ENCODE data around the gene CAMK2A.
A peak's percentile ranks its signal among the peaks of the same experiment; 100 is the strongest.

CAMK2A gene

GRCh38 chr5:150299571-150300327, 10.2 kb upstream of the CAMK2A start:
- no peak for DNase-seq

- DNase-seq, result no peak
Observed at GRCh38 chr5:150298701-150299451, 9.3 kb upstream of the CAMK2A start.

GRCh38 chr5:150297934-150298595, 8.5 kb upstream of the CAMK2A start:
- no peak for DNase-seq

GRCh38 chr5:150297236-150297890, 7.8 kb upstream of the CAMK2A start:
- DNase-seq, result no peak

- DNase-seq, result no peak
Observed at GRCh38 chr5:150296496-150296895, 6.9 kb upstream of the CAMK2A start.

GRCh38 chr5:150295741-150296486, 6.3 kb upstream of the CAMK2A start:
- no peak for DNase-seq

- DNase-seq, result no peak
Observed at GRCh38 chr5:150295172-150295634, 5.6 kb upstream of the CAMK2A start.

- no peak for DNase-seq
Observed at GRCh38 chr5:150294551-150295071, 5.0 kb upstream of the CAMK2A start.

- peak; percentile 56 for DNase-seq
Observed at GRCh38 chr5:150293091-150293941, 3.7 kb upstream of the CAMK2A start.

- no peak for DNase-seq
Observed at GRCh38 chr5:150291388-150292385, 2.1 kb upstream of the CAMK2A start.

GRCh38 chr5:150288791-150289190, 782 bp downstream of the CAMK2A start:
- DNase-seq, result no peak

GRCh38 chr5:150288361-150288760, 1.2 kb downstream of the CAMK2A start:
- no peak for DNase-seq

- DNase-seq, result no peak
Observed at GRCh38 chr5:150286820-150287219, 2.8 kb downstream of the CAMK2A start.

GRCh38 chr5:150285114-150285513, 4.5 kb downstream of the CAMK2A start:
- DNase-seq, result no peak

- no peak for DNase-seq
Observed at GRCh38 chr5:150284311-150284710, 5.3 kb downstream of the CAMK2A start.

- DNase-seq, result no peak
Observed at GRCh38 chr5:150283904-150284303, 5.7 kb downstream of the CAMK2A start.

GRCh38 chr5:150281987-150282386, 7.6 kb downstream of the CAMK2A start:
- no peak for DNase-seq

- no peak for DNase-seq
Observed at GRCh38 chr5:150279330-150280020, 10.1 kb downstream of the CAMK2A start.

GRCh38 chr5:150278916-150279315, 10.7 kb downstream of the CAMK2A start:
- DNase-seq, result no peak
